OCI-LY1 (cell line): ENCODE measurements around the gene DENND4A.

Source experiments
- H2AFZ ChIP-seq: fragments of 200-600 bp; sonication (generic), shearing (Covaris generic); 2 replicates; pipeline ENCODE4 v1.6.0; 2014; ENCODE audit warnings: antibody characterized with exemption, mild to moderate bottlenecking, low read length
- H3F3A ChIP-seq: fragments of 200-600 bp; sonication (generic), shearing (Covaris generic); 2 replicates; pipeline ENCODE4 v1.6.0; 2014; ENCODE audit warnings: mild to moderate bottlenecking, antibody characterized with exemption, low read length, moderate library complexity; ENCODE audit not compliant: insufficient read depth
- H3K27ac ChIP-seq: fragments of 200-600 bp; sonication (generic); 2 replicates; pipeline ENCODE4 v1.5.1; 2014; ENCODE audit warnings: low read length, mixed run types, mild to moderate bottlenecking, low read depth; ENCODE audit not compliant: poor library complexity, severe bottlenecking
- H3K27me3 ChIP-seq: fragments of 200-600 bp; sonication (generic); 2 replicates; pipeline ENCODE4 v1.6.0; 2014; ENCODE audit warnings: antibody characterized with exemption, mild to moderate bottlenecking, low read length, moderate library complexity; ENCODE audit not compliant: insufficient read depth
- H3K36me3 ChIP-seq: fragments of 200-600 bp; sonication (generic); 2 replicates; pipeline ENCODE4 v1.6.1; 2014; ENCODE audit warnings: mild to moderate bottlenecking, antibody characterized with exemption, low read length, moderate library complexity, mixed read lengths; ENCODE audit not compliant: insufficient read depth
- H3K4me1 ChIP-seq: fragments of 200-600 bp; sonication (generic); 2 replicates; pipeline ENCODE4 v1.5.1; 2014; ENCODE audit warnings: mild to moderate bottlenecking, low read length, moderate library complexity; ENCODE audit not compliant: insufficient read depth, severe bottlenecking
- H3K4me2 ChIP-seq: fragments of 200-600 bp; sonication (generic), shearing (Covaris generic); 2 replicates; pipeline ENCODE4 v1.6.1; 2014; ENCODE audit warnings: low read length
- H3K4me3 ChIP-seq: fragments of 200-600 bp; sonication (generic); 2 replicates; pipeline ENCODE4 v1.5.1; 2014; ENCODE audit warnings: low read length, low read depth, mild to moderate bottlenecking, mixed read lengths; ENCODE audit not compliant: poor library complexity, severe bottlenecking
- H3K79me2 ChIP-seq: fragments of 200-600 bp; shearing (Covaris generic); 2 replicates; pipeline ENCODE4 v1.6.1; 2016; ENCODE audit warnings: mixed run types, low read length, mixed read lengths; ENCODE audit not compliant: insufficient read depth
- H3K9ac ChIP-seq: fragments of 200-600 bp; sonication (generic), shearing (Covaris generic); 2 replicates; pipeline ENCODE4 v1.6.1; 2014; ENCODE audit warnings: mild to moderate bottlenecking, low read length, mixed read lengths
- H3K9me2 ChIP-seq: fragments of 200-600 bp; sonication (generic), shearing (Covaris generic); 2 replicates; pipeline ENCODE4 v1.6.1; 2014; ENCODE audit warnings: low read depth, mild to moderate bottlenecking, low read length, mixed read lengths
- H3K9me3 ChIP-seq: fragments of 200-600 bp; shearing (Covaris generic); 2 replicates; pipeline ENCODE4 v1.6.1; 2014; ENCODE audit warnings: low read length, mixed read lengths
- H4K20me1 ChIP-seq: fragments of 200-600 bp; sonication (generic), shearing (Covaris generic); 2 replicates; pipeline ENCODE4 v1.6.0; 2016; ENCODE audit warnings: mild to moderate bottlenecking, low read length; ENCODE audit not compliant: insufficient read depth
- CTCF ChIP-seq: fragments of 200-600 bp; sonication (generic), shearing (Covaris generic); IDR thresholded peaks from 2 replicates; pipeline ENCODE4 v1.5.1; 2017; ENCODE audit warnings: mild to moderate bottlenecking, antibody characterized with exemption, low read length, moderate library complexity, mixed read lengths
- EZH2 ChIP-seq: fragments of 200-600 bp; sonication (generic), shearing (Covaris generic); IDR thresholded peaks from 2 replicates; pipeline ENCODE4 v1.8.0; 2017; ENCODE audit warnings: borderline replicate concordance, mixed run types, mild to moderate bottlenecking, antibody characterized with exemption, low read length, moderate library complexity, mixed read lengths

DENND4A gene

GRCh38 chr15:65832549-65833364 is 40.7 kb upstream of the DENND4A start:
- Histone ChIP-seq H3F3A (no peaks in the 10 kb centered on the region), H3K9ac (peak overlapping the region; percentile 40), H3K27ac (peak overlapping the region; percentile 75), H3K27me3 (no peaks in the 10 kb centered on the region), H3K9me3 (no peaks in the 10 kb centered on the region), H3K4me1 (peaks cover 24% of the 10 kb centered on the region), H3K4me3 (peak overlapping the region; percentile 14), H4K20me1 (no peaks in the 10 kb centered on the region), H3K36me3 (no peaks in the 10 kb centered on the region), H3K79me2 (no peaks in the 10 kb centered on the region), H3K9me2 (no peaks in the 10 kb centered on the region), H2AFZ (peak overlapping the region; percentile 99), H3K4me2 (peak overlapping the region; percentile 60)
- no peak for TF ChIP-seq EZH2
- TF ChIP-seq CTCF, result 0 out of 2 replicates have a peak, but pooled peaks have one; percentile 5

GRCh38 chr15:65829130-65829764 is 37.2 kb upstream of the DENND4A start:
- TF ChIP-seq CTCF, result peak; percentile 72
- TF ChIP-seq EZH2, result no peak
- H3K4me2 ChIP-seq, result no peak overlapping the region

GRCh38 chr15:65828585-65828984 is 36.5 kb upstream of the DENND4A start:
- Histone ChIP-seq H3K79me2 (no peaks in the 10 kb centered on the region), H3K27ac (no peak overlapping the region), H3K4me1 (peaks cover 19% of the 10 kb centered on the region), H2AFZ (no peak overlapping the region), H3K4me2 (no peak overlapping the region), H3K4me3 (no peak overlapping the region), H3K9me2 (no peaks in the 10 kb centered on the region), H3K36me3 (no peaks in the 10 kb centered on the region), H3F3A (no peaks in the 10 kb centered on the region), H3K9ac (no peak overlapping the region), H4K20me1 (no peaks in the 10 kb centered on the region), H3K9me3 (no peaks in the 10 kb centered on the region), H3K27me3 (no peaks in the 10 kb centered on the region)
- TF ChIP-seq EZH2 (no peak), CTCF (no peak)

More at GRCh38 chr15:65829130-65829764, 37.2 kb upstream of the DENND4A start:
- H3K27ac ChIP-seq, result no peak overlapping the region
- H2AFZ ChIP-seq, result no peak overlapping the region
- H3K36me3 ChIP-seq, result no peaks in the 10 kb centered on the region
- H3K4me1 ChIP-seq, result peaks cover 25% of the 10 kb centered on the region
- H3K9ac ChIP-seq, result no peak overlapping the region
- H3F3A ChIP-seq, result no peaks in the 10 kb centered on the region
- no peaks in the 10 kb centered on the region for H3K9me3 ChIP-seq
- H3K4me3 ChIP-seq, result no peak overlapping the region
- no peaks in the 10 kb centered on the region for H4K20me1 ChIP-seq
- H3K9me2 ChIP-seq, result no peaks in the 10 kb centered on the region
- H3K79me2 ChIP-seq, result no peaks in the 10 kb centered on the region
- no peaks in the 10 kb centered on the region for H3K27me3 ChIP-seq
